WERI-Rb-1 (cell line): ENCODE data around the gene VPS37C.
A peak's percentile ranks its signal among the peaks of the same experiment; 100 is the strongest.

Experiments used
- DNase-seq: peaks from one replicate; pipeline ENCODE4 v3.0.0-alpha.2; 2020
- H3K27ac ChIP-seq: fragments of 250-450 bp; sonication (Bioruptor Pico); 2 replicates; pipeline ENCODE4 v1.5.1; 2020; ENCODE audit warnings: mild to moderate bottlenecking, moderate library complexity
- H3K27me3 ChIP-seq: fragments of 250-450 bp; sonication (Bioruptor Pico); 2 replicates; pipeline ENCODE4 v1.5.1; 2021; ENCODE audit warnings: mild to moderate bottlenecking, low read depth, moderate library complexity; ENCODE audit not compliant: insufficient read depth, severe bottlenecking
- H3K36me3 ChIP-seq: fragments of 250-450 bp; sonication (Bioruptor Pico); 2 replicates; pipeline ENCODE4 v1.5.1; 2020; ENCODE audit warnings: mild to moderate bottlenecking, moderate library complexity
- H3K4me3 ChIP-seq: 2 replicates; pipeline ENCODE4 v1.5.1; 2011; ENCODE audit warnings: low read depth, mild to moderate bottlenecking, control low read depth, low read length
- H3K9me3 ChIP-seq: fragments of 250-450 bp; sonication (Bioruptor Pico); 2 replicates; pipeline ENCODE4 v1.5.1; 2021; ENCODE audit warnings: mild to moderate bottlenecking, moderate library complexity; ENCODE audit not compliant: severe bottlenecking
- CTCF ChIP-seq: IDR thresholded peaks from 2 replicates; pipeline ENCODE4 v1.5.1; 2011; ENCODE audit warnings: low read depth, mild to moderate bottlenecking, control low read depth, inconsistent platforms, low read length

VPS37C gene

GRCh38 chr11:61120706-61121191, 40.5 kb downstream of the VPS37C start:
- Histone ChIP-seq H3K36me3 (no peaks in the 10 kb centered on the region), H3K27ac (no peak overlapping the region), H3K4me3 (no peak overlapping the region), H3K9me3 (no peaks in the 10 kb centered on the region), H3K27me3 (no peaks in the 10 kb centered on the region)
- TF ChIP-seq CTCF: no peak
- DNase-seq: peak; percentile 48

- no peak overlapping the region for H3K27ac ChIP-seq
- H3K27me3 ChIP-seq: no peaks in the 10 kb centered on the region
- no peak overlapping the region for H3K4me3 ChIP-seq
- H3K9me3 ChIP-seq: no peaks in the 10 kb centered on the region
- TF ChIP-seq CTCF: no peak
- no peaks in the 10 kb centered on the region for H3K36me3 ChIP-seq
- DNase-seq: no peak
Measured at GRCh38 chr11:61120099-61120705, 41.0 kb downstream of the VPS37C start.

- no peaks in the 10 kb centered on the region for H3K9me3 ChIP-seq
- TF ChIP-seq CTCF: no peak
- H3K27me3 ChIP-seq: no peaks in the 10 kb centered on the region
Measured at GRCh38 chr11:61119571-61119970, 41.7 kb downstream of the VPS37C start.

GRCh38 chr11:61119055-61119454, 42.2 kb downstream of the VPS37C start:
- Histone ChIP-seq H3K9me3 (no peaks in the 10 kb centered on the region), H3K36me3 (no peaks in the 10 kb centered on the region), H3K27ac (no peak overlapping the region), H3K4me3 (no peak overlapping the region), H3K27me3 (no peaks in the 10 kb centered on the region)
- DNase-seq: no peak
- no peak for TF ChIP-seq CTCF

More at GRCh38 chr11:61119571-61119970, 41.7 kb downstream of the VPS37C start:
- DNase-seq: no peak
- no peaks in the 10 kb centered on the region for H3K36me3 ChIP-seq
- H3K4me3 ChIP-seq: no peak overlapping the region
- H3K27ac ChIP-seq: no peak overlapping the region

- no peaks in the 10 kb centered on the region for H3K36me3 ChIP-seq
- H3K27me3 ChIP-seq: no peaks in the 10 kb centered on the region
- no peak overlapping the region for H3K27ac ChIP-seq
- no peaks in the 10 kb centered on the region for H3K9me3 ChIP-seq
- no peak overlapping the region for H3K4me3 ChIP-seq
- TF ChIP-seq CTCF: no peak
- DNase-seq: no peak
Measured at GRCh38 chr11:61118406-61118805, 42.8 kb downstream of the VPS37C start.

- no peak for TF ChIP-seq CTCF
- no peaks in the 10 kb centered on the region for H3K36me3 ChIP-seq
- H3K27me3 ChIP-seq: no peaks in the 10 kb centered on the region
- H3K27ac ChIP-seq: no peak overlapping the region
- H3K4me3 ChIP-seq: no peak overlapping the region
- no peaks in the 10 kb centered on the region for H3K9me3 ChIP-seq
- DNase-seq: no peak
Measured at GRCh38 chr11:61118004-61118403, 43.2 kb downstream of the VPS37C start.
